Measurements from ENCODE around the gene SLC66A2. TPM values are rescaled to one million over a fixed set of nuclear protein-coding genes. Genes with fewer than 3 reads are reported as not detected.

Gene SLC66A2
- total and polyA plus RNA-seq, 10 of the 15 experiments (the other 5 are each of a cell fraction or from before 2014, with no cell fraction given) = 0.69 to 42.5 (median 14.8) TPM

DNA sequence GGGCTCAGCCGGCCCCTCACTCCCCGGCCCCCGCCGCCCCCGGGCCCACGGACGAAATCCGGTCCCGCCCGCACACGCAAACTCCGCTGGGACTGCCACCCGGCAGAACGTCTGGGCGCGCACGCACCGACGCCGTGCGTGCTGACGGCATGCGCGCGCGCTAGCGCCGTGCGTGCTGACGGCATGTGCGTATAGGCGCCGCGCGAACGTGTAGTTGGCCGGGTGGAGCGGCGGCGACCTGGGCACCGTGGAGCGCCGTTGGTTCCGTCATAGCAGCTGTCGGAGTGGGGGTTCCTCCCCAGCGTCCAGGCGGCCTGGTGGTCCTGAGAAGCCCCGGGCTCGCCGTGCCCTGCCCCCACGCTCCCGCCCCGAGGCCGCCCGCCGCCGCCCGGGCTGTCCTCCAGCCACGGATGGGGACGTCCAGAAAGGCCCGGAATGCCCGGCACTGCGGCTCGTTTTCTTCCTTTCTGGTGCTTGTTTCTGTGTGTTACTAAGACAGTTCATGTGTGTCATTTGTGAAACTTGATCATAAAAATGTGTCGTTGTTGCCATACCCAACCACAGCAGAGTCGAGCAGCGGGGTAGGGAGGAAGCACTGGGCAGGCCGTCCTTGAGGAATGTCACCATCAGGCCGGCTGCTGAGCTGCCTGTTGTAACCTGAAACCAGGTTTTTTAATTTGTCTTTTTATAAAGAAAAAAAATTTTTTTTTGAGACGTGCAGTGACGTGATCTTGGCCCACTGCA, 37.2 kb upstream of the SLC66A2 start, which contains the start of gene TXNL4A (continued):
- TF ChIP-seq JUNB (IDR thresholded peaks at IDR 0.05) (no peak), ZNF274 (IDR thresholded peaks at IDR 0.05; ENCODE audit: insufficient read depth, insufficient read length) (no peak), ZZZ3 (IDR thresholded peaks at IDR 0.05; ENCODE audit: control insufficient read depth, insufficient read length, low read depth) (no peak), CBX3 (IDR thresholded peaks at IDR 0.05; ENCODE audit: borderline replicate concordance, low read depth) (no peak), RB1 (IDR thresholded peaks at IDR 0.05; ENCODE audit: borderline replicate concordance) (peak; percentile 27; the same call in 1 of the 2 replicates), ZNF384 (IDR thresholded peaks at IDR 0.05; ENCODE audit: borderline replicate concordance, low read depth, low read length) (no peak), SUPT20H (IDR thresholded peaks at IDR 0.05; ENCODE audit: borderline replicate concordance, control insufficient read depth, low read depth, low read length) (no peak), PAX5 (IDR thresholded peaks at IDR 0.05; ENCODE audit: borderline replicate concordance, low read depth, low read length) (no peak), RBBP5 (conservative IDR thresholded peaks at IDR 0.05) (0 out of 2 replicates have a peak, but pooled peaks have one; percentile 19), SREBF2 (IDR thresholded peaks at IDR 0.05; ENCODE audit: low read length) (no peak), TCF3 (IDR thresholded peaks at IDR 0.05; ENCODE audit: borderline replicate concordance, insufficient read depth, low read depth, low read length) (peak; percentile 64), MEF2B (IDR thresholded peaks at IDR 0.05; ENCODE audit: partially characterized antibody, poor library complexity, severe bottlenecking) (no peak), CBFB (IDR thresholded peaks at IDR 0.05; ENCODE audit: low read depth) (no peak; the same call in 1 of the 2 replicates), KAT2A (conservative IDR thresholded peaks at IDR 0.05; ENCODE audit: control insufficient read depth, low read depth, low read length) (no peak), ZNF207 (IDR thresholded peaks at IDR 0.05; ENCODE audit: borderline replicate concordance) (no peak), KDM1A (IDR thresholded peaks at IDR 0.05; ENCODE audit: borderline replicate concordance) (no peak), EGR1 (IDR thresholded peaks at IDR 0.05; ENCODE audit: borderline replicate concordance in 1 of 2, low read depth in 2 of 2, low read length in 2 of 2) (peak; percentile 68 to 99; a peak in 2 of 3 replicates), POLR2AphosphoS2 (IDR thresholded peaks at IDR 0.05; ENCODE audit: low read depth, low read length) (0 out of 2 replicates have a peak, but pooled peaks have one; percentile 34), CHD4 (IDR thresholded peaks at IDR 0.05) (no peak)
- TF ChIP-seq, protein P1, sequence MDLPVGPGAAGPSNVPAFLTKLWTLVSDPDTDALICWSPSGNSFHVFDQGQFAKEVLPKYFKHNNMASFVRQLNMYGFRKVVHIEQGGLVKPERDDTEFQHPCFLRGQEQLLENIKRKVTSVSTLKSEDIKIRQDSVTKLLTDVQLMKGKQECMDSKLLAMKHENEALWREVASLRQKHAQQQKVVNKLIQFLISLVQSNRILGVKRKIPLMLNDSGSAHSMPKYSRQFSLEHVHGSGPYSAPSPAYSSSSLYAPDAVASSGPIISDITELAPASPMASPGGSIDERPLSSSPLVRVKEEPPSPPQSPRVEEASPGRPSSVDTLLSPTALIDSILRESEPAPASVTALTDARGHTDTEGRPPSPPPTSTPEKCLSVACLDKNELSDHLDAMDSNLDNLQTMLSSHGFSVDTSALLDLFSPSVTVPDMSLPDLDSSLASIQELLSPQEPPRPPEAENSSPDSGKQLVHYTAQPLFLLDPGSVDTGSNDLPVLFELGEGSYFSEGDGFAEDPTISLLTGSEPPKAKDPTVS (IDR thresholded peaks at IDR 0.05; ENCODE audit: low read depth, low read length) = no peak
- TF ChIP-seq, protein P2, sequence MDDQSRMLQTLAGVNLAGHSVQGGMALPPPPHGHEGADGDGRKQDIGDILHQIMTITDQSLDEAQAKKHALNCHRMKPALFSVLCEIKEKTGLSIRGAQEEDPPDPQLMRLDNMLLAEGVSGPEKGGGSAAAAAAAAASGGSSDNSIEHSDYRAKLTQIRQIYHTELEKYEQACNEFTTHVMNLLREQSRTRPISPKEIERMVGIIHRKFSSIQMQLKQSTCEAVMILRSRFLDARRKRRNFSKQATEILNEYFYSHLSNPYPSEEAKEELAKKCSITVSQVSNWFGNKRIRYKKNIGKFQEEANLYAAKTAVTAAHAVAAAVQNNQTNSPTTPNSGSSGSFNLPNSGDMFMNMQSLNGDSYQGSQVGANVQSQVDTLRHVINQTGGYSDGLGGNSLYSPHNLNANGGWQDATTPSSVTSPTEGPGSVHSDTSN (IDR thresholded peaks at IDR 0.05; ENCODE audit: insufficient replicate concordance, low read depth, low read length) = no peak
- TF ChIP-seq, protein P3, sequence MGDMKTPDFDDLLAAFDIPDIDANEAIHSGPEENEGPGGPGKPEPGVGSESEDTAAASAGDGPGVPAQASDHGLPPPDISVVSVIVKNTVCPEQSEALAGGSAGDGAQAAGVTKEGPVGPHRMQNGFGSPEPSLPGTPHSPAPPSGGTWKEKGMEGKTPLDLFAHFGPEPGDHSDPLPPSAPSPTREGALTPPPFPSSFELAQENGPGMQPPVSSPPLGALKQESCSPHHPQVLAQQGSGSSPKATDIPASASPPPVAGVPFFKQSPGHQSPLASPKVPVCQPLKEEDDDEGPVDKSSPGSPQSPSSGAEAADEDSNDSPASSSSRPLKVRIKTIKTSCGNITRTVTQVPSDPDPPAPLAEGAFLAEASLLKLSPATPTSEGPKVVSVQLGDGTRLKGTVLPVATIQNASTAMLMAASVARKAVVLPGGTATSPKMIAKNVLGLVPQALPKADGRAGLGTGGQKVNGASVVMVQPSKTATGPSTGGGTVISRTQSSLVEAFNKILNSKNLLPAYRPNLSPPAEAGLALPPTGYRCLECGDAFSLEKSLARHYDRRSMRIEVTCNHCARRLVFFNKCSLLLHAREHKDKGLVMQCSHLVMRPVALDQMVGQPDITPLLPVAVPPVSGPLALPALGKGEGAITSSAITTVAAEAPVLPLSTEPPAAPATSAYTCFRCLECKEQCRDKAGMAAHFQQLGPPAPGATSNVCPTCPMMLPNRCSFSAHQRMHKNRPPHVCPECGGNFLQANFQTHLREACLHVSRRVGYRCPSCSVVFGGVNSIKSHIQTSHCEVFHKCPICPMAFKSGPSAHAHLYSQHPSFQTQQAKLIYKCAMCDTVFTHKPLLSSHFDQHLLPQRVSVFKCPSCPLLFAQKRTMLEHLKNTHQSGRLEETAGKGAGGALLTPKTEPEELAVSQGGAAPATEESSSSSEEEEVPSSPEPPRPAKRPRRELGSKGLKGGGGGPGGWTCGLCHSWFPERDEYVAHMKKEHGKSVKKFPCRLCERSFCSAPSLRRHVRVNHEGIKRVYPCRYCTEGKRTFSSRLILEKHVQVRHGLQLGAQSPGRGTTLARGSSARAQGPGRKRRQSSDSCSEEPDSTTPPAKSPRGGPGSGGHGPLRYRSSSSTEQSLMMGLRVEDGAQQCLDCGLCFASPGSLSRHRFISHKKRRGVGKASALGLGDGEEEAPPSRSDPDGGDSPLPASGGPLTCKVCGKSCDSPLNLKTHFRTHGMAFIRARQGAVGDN (IDR thresholded peaks at IDR 0.05) = peak; percentile 96

All from GM12878 (cell line).